Gastroesophageal sphincter (tissue), 3 donors: Measurements from ENCODE around the gene FBXO47.

Experiments
- CTCF ChIP-seq, 4 experiments: fragments of 200-600 bp in 2 of 4; fragments of 450-650 bp in 2 of 4; sonication (generic) in 1 of 4; IDR thresholded peaks; one replicate each; pipeline ENCODE4 v1.5.1; 2017 to 2019; ENCODE audit warnings: antibody characterized with exemption in 4 of 4, mild to moderate bottlenecking in 2 of 4, moderate library complexity in 2 of 4
- EP300 ChIP-seq: sonication (generic); formaldehyde crosslinking; IDR thresholded peaks from one replicate; pipeline ENCODE4 v1.6.1; 2017; ENCODE audit warnings: antibody characterized with exemption, mild to moderate bottlenecking
- POLR2A ChIP-seq, 2 donors: fragments of 450-650 bp; IDR thresholded peaks; one replicate each; pipeline ENCODE4 v1.6.1; 2017; ENCODE audit warnings: antibody characterized with exemption in 2 of 2, mild to moderate bottlenecking in 2 of 2, moderate library complexity in 1 of 2
- POLR2AphosphoS5 ChIP-seq: sonication (generic); formaldehyde crosslinking; IDR thresholded peaks from one replicate; pipeline ENCODE4 v1.6.1; 2017; ENCODE audit warnings: antibody characterized with exemption

GRCh38 chr17:38959508-38959907 is 7.7 kb downstream of the FBXO47 start:
- TF ChIP-seq POLR2A (IDR thresholded peaks at IDR 0.05) = no peak
- TF ChIP-seq CTCF (IDR thresholded peaks at IDR 0.05) = no peak
- no peak for TF ChIP-seq EP300
- TF ChIP-seq POLR2AphosphoS5 = no peak
